ENCODE results near the gene XRCC5. TPM values are rescaled to one million over a fixed set of nuclear protein-coding genes. Genes with fewer than 3 reads are reported as not detected.

Gene XRCC5
- total and polyA plus RNA-seq, 10 donors: 63.5 to 252 (median 179) TPM

DNA sequence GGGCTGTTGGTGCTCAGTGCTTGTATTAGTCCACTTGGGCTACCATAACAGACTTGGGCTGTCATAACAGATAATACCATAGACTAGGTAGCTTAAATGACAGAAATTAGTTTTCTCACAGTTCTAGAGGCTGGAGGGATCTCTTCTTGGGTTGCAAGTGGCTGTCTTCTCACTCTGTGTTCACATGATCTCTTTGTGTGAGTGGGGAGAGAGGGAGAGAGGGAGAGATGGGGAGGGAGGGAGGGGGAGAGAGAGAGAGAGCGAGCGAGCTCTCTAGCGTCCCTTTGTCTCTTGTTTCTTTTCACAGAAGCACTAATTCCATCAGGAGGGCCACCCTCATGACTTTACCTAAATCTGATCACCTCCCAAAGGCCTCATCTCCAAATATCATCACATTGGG, 4.5 kb upstream of the XRCC5 start:
- no peak for DNase-seq
- Histone ChIP-seq H3K36me3 (peaks cover 0 to 13% (median 3%) of the 10 kb centered on the region in 6 donors), H3K27ac (no peak overlapping the region), H3K27me3 (replicated peaks in 1 of 7) (no peaks in the 10 kb centered on the region), H3K4me3 (no peak overlapping the region), H3K4me1 (peaks cover 0 to 8% (median 4%) of the 10 kb centered on the region in 6 donors), H3K9me3 (no peaks in the 10 kb centered on the region)
- intact Hi-C loops (cut with DNase I; ENCODE audit: low total_unique reads): no loop called here
- WGBS, 5 donors: 77 to 97% (median 91%) methylated on average over 3 of the region's 3 CpGs
- TF ChIP-seq, protein P1, sequence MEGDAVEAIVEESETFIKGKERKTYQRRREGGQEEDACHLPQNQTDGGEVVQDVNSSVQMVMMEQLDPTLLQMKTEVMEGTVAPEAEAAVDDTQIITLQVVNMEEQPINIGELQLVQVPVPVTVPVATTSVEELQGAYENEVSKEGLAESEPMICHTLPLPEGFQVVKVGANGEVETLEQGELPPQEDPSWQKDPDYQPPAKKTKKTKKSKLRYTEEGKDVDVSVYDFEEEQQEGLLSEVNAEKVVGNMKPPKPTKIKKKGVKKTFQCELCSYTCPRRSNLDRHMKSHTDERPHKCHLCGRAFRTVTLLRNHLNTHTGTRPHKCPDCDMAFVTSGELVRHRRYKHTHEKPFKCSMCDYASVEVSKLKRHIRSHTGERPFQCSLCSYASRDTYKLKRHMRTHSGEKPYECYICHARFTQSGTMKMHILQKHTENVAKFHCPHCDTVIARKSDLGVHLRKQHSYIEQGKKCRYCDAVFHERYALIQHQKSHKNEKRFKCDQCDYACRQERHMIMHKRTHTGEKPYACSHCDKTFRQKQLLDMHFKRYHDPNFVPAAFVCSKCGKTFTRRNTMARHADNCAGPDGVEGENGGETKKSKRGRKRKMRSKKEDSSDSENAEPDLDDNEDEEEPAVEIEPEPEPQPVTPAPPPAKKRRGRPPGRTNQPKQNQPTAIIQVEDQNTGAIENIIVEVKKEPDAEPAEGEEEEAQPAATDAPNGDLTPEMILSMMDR (IDR thresholded peaks at IDR 0.05 in 8 of 11, conservative IDR thresholded peaks at IDR 0.05 in 3 of 11): no peak
- TF ChIP-seq POLR2AphosphoS5 (IDR thresholded peaks at IDR 0.05) (no peak), POLR2A (IDR thresholded peaks at IDR 0.05) (no peak)

DNA sequence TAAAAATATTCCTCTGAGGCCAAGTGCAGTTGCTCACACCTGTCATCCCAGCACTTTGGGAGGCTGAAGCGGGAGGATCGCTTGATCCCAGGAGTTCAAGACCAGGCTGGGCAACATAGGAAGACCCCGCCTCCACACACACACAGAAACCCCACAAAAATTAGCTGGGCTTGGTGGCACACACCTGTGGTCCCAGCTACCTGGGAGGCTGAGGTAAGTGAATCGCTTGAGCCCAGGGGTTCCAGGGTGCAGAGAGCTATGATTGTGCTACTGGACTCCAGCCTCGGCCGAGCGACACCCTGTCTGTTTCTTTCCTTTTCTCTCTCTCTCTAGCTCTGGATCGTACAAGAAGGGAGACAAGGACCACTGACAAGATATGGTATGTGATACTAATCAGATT, 1.8 kb upstream of the XRCC5 start:
- Histone ChIP-seq H3K36me3 (peaks cover 0 to 20% (median 18%) of the 10 kb centered on the region in 6 donors), H3K27me3 (replicated peaks in 1 of 7) (no peaks in the 10 kb centered on the region), H3K27ac (no peak overlapping the region), H3K4me1 (peaks cover 9 to 35% (median 29%) of the 10 kb centered on the region in 6 donors), H3K9me3 (no peaks in the 10 kb centered on the region), H3K4me3 (no peak overlapping the region)
- TF ChIP-seq, protein P1 (IDR thresholded peaks at IDR 0.05 in 8 of 11, conservative IDR thresholded peaks at IDR 0.05 in 3 of 11): no peak
- no peak for TF ChIP-seq POLR2A (IDR thresholded peaks at IDR 0.05)
- no peak for TF ChIP-seq POLR2AphosphoS5 (IDR thresholded peaks at IDR 0.05)
- intact Hi-C loops (cut with DNase I; ENCODE audit: low total_unique reads): no loop called here
- no peak for DNase-seq
- 93 to 95% (median 95%) methylated on average over 8 of the region's 8 CpGs for WGBS, 5 donors

- 75 to 87% (median 85%) methylated on average over 13 of the region's 13 CpGs for WGBS, 5 donors
- no peaks in the 10 kb centered on the region for H3K9me3 ChIP-seq
- H3K4me1 ChIP-seq: peaks cover 11 to 39% (median 34%) of the 10 kb centered on the region in 6 donors
- H3K27ac ChIP-seq: no peak overlapping the region
- no peak for TF ChIP-seq POLR2A (IDR thresholded peaks at IDR 0.05)
- TF ChIP-seq, protein P1 (IDR thresholded peaks at IDR 0.05 in 8 of 11, conservative IDR thresholded peaks at IDR 0.05 in 3 of 11): no peak
- no peak for TF ChIP-seq POLR2AphosphoS5 (IDR thresholded peaks at IDR 0.05)
- DNase-seq: no peak
- peaks cover 0 to 24% (median 20%) of the 10 kb centered on the region in 6 donors for H3K36me3 ChIP-seq
- no peaks in the 10 kb centered on the region for H3K27me3 ChIP-seq (replicated peaks in 1 of 7)
- intact Hi-C loops (cut with DNase I; ENCODE audit: low total_unique reads): no loop called here
- H3K4me3 ChIP-seq: no peak overlapping the region
Measured at GRCh38 chr2:216107760-216108159, 1.4 kb upstream of the XRCC5 start.

- TF ChIP-seq POLR2AphosphoS5 (IDR thresholded peaks at IDR 0.05): no peak
- no peak for TF ChIP-seq POLR2A (IDR thresholded peaks at IDR 0.05)
- TF ChIP-seq, protein P1 (IDR thresholded peaks at IDR 0.05 in 8 of 11, conservative IDR thresholded peaks at IDR 0.05 in 3 of 11): no peak
- H3K4me1 ChIP-seq: peaks cover 11 to 46% (median 40%) of the 10 kb centered on the region in 6 donors
- H3K9me3 ChIP-seq: no peaks in the 10 kb centered on the region
- H3K27me3 ChIP-seq (replicated peaks in 1 of 7): no peaks in the 10 kb centered on the region
- peak overlapping the region; percentile 88 to 97 (median 96) for H3K27ac ChIP-seq
- 64 to 70% (median 65%) methylated on average over 6 of the region's 6 CpGs for WGBS, 5 donors
- DNase-seq: no peak
- intact Hi-C loops (cut with DNase I; ENCODE audit: low total_unique reads): no loop called here
- peak overlapping the region; percentile 69 to 93 (median 82) for H3K4me3 ChIP-seq
- H3K36me3 ChIP-seq: peaks cover 0 to 31% (median 27%) of the 10 kb centered on the region in 6 donors
Measured at GRCh38 chr2:216108310-216108966, 710 bp upstream of the XRCC5 start.
